Thyroid gland (tissue), 4 donors: Measurements from ENCODE around the gene SLC12A2. TPM values are rescaled to one million over a fixed set of nuclear protein-coding genes. Genes with fewer than 3 reads are reported as not detected.

Experiments
- DNase-seq, 2 donors: peaks; one replicate each; pipeline ENCODE4 v3.0.0-alpha.2; 2019
- H3K27ac ChIP-seq, 3 donors: fragments of 200-600 bp; sonication (generic); 1 replicate in 2 of 3; 2 replicates in 1 of 3; pipeline ENCODE4 v1.5.1; 2016 to 2019; ENCODE audit warnings: mild to moderate bottlenecking in 1 of 3, moderate library complexity in 1 of 3
- H3K27me3 ChIP-seq: fragments of 200-600 bp; sonication (generic); one replicate; pipeline ENCODE4 v1.5.1; 2019
- H3K36me3 ChIP-seq, 2 donors: fragments of 200-600 bp; sonication (generic); one replicate each; pipeline ENCODE4 v1.5.1; 2016 to 2019
- H3K4me1 ChIP-seq, 2 donors: fragments of 200-600 bp; sonication (generic); one replicate each; pipeline ENCODE4 v1.5.1; 2017 to 2019
- H3K4me3 ChIP-seq, 3 donors: fragments of 200-600 bp; sonication (generic); replicated peaks in 1 of 3; 1 replicate in 2 of 3; 2 replicates in 1 of 3; pipeline ENCODE4 v1.5.1; 2016; ENCODE audit warnings: mild to moderate bottlenecking in 1 of 3
- H3K9me3 ChIP-seq: fragments of 200-600 bp; sonication (generic); one replicate; pipeline ENCODE4 v1.5.1; 2017
- CTCF ChIP-seq, 6 experiments: fragments of 200-600 bp in 3 of 6; fragments of 450-650 bp in 3 of 6; sonication (generic) in 3 of 6; IDR thresholded peaks; one replicate each; pipeline ENCODE4 v1.5.1; 2016 to 2019; ENCODE audit warnings: antibody characterized with exemption in 6 of 6, mild to moderate bottlenecking in 2 of 6, inconsistent platforms in 1 of 6, moderate library complexity in 1 of 6
- POLR2A ChIP-seq, 2 donors: fragments of 450-650 bp; IDR thresholded peaks; one replicate each; pipeline ENCODE4 v1.6.1; 2017; ENCODE audit warnings: antibody characterized with exemption in 2 of 2, mild to moderate bottlenecking in 2 of 2, moderate library complexity in 1 of 2
- WGBS, 2 donors: methylation state at CpG; one replicate each; pipeline ENCODE4 v1.1.5; 2017; 5-methylcytosine and 5-hydroxymethylcytosine counted together
- intact Hi-C: fragments of 100-400 bp; cut with DNase I; formaldehyde crosslinking; loops from one replicate; pipeline ENCODE4 v1.15.1; 2023
- total RNA-seq, 4 donors: library from RNA; depleted of rRNA; stranded (reverse); fragments of >200 nt; gene quantifications; one replicate each; pipeline ENCODE4 v1.2.3, GENCODE V29; 2016

SLC12A2 gene
- total RNA-seq, 4 donors from 2014 or later: 27.2 to 53.3 (median 29.4) TPM

DNA sequence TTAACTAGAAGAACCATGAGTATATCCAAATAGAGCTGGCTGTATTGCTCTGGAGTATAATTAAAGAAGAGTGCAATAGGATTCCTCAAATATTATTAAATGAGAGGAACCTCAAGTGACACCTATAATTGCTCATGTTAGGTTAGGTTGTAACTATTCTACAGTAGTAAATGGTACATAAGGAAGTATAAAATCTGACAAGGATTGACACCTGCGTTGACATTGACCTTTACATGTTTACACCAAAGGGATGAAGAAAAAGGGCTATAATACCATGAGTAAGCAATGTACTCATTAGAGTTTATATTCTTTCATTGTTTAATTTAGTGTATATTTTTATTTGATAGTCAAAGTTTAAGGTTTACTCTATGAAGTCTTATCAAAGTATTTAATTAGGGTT is 48.9 kb downstream of the SLC12A2 start:
- Histone ChIP-seq H3K4me1 (no peaks in the 10 kb centered on the region), H3K36me3 (no peaks in the 10 kb centered on the region), H3K27ac (no peak overlapping the region), H3K27me3 (no peaks in the 10 kb centered on the region), H3K4me3 (no peak overlapping the region), H3K9me3 (no peaks in the 10 kb centered on the region)
- intact Hi-C loops: no loop called here
- TF ChIP-seq POLR2A (IDR thresholded peaks at IDR 0.05): no peak
- 95 to 100% methylated on average over 1 of the region's 1 CpG for WGBS, 2 donors
- DNase-seq: no peak

DNA sequence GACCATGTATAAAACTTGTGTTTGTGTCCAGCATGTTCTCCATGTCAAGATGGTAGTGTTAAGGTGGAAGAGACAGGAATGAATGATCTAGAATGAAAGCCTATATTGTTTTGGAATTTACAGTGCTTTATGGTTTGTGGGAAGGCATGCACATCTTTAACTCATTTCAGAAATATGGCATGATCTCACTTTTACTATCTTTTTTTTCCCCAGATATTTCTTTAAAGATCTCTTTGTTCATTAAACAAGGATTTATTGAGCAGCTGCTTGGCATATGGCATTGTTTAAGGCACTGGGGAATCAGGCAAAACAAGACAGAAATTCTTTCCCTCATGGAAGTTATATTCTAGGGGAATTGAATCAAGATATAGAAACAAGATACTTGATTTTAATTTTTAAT is 51.7 kb downstream of the SLC12A2 start:
- intact Hi-C loops: no loop called here
- Histone ChIP-seq H3K27ac (no peak overlapping the region), H3K9me3 (no peaks in the 10 kb centered on the region), H3K4me1 (no peaks in the 10 kb centered on the region), H3K36me3 (no peaks in the 10 kb centered on the region), H3K4me3 (no peak overlapping the region), H3K27me3 (no peaks in the 10 kb centered on the region)
- TF ChIP-seq CTCF (IDR thresholded peaks at IDR 0.05) (no peak), POLR2A (IDR thresholded peaks at IDR 0.05) (no peak)
- DNase-seq: no peak

DNA sequence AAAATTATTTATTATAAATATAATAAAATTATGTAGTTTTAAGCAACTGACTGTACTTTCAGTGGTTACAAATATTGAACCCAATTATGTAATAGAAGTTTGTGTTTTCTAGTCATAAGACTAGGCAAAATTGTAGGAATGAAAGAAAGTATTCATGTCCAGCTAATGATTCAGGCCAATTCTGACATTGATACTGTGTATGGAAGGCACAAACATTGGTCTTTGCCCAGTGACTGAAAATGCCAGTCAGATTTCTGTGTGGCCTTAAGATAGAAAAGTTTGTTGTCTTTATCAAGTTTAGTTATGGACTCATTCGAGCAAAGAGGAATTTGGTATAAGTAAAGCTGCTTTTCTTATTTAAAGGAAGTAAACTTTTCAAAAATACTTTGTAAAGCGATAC is 60.3 kb downstream of the SLC12A2 start:
- Histone ChIP-seq H3K9me3 (no peaks in the 10 kb centered on the region), H3K4me1 (no peaks in the 10 kb centered on the region), H3K27ac (no peak overlapping the region), H3K27me3 (no peaks in the 10 kb centered on the region), H3K36me3 (peaks cover 4% of the 10 kb centered on the region in 2 donors), H3K4me3 (no peak overlapping the region)
- no peak for TF ChIP-seq CTCF (IDR thresholded peaks at IDR 0.05)
- TF ChIP-seq POLR2A (IDR thresholded peaks at IDR 0.05): no peak
- no peak for DNase-seq
- intact Hi-C loops: no loop called here
- 87 to 93% methylated on average over 2 of the region's 2 CpGs for WGBS, 2 donors

GRCh38 chr5:128144491-128144890 is 60.9 kb downstream of the SLC12A2 start:
- 45 to 49% methylated on average over 1 of the region's 1 CpG for WGBS, 2 donors
- intact Hi-C loops: no loop called here

DNA sequence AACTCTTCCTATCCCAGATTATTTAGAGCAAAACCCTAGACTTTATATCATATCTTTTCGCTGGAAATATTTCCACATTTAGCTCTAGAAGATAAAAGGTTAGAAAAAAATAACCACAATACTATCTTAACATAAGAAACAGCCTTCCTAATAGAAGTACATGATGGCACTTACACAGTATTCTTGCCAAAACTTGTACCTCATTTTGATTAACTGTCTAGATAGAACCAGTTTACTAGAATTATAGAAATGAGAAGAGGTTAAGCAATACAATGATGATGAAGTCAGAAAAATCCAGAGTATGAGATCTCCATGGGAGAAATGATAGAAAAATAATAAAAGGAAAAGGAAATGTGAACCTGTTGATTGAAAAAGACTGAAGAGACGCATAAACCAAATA is 63.1 kb downstream of the SLC12A2 start:
- H3K4me3 ChIP-seq: no peak overlapping the region
- H3K4me1 ChIP-seq: no peaks in the 10 kb centered on the region
- H3K27me3 ChIP-seq: no peaks in the 10 kb centered on the region
- H3K9me3 ChIP-seq: no peaks in the 10 kb centered on the region
- 94 to 96% methylated on average over 2 of the region's 2 CpGs for WGBS, 2 donors
- H3K36me3 ChIP-seq: peaks cover 4 to 15% of the 10 kb centered on the region in 2 donors
- no peak for DNase-seq
- TF ChIP-seq POLR2A (IDR thresholded peaks at IDR 0.05): no peak
- TF ChIP-seq CTCF (IDR thresholded peaks at IDR 0.05): no peak
- H3K27ac ChIP-seq: no peak overlapping the region
- intact Hi-C loops: no loop called here

More at GRCh38 chr5:128144491-128144890, 60.9 kb downstream of the SLC12A2 start:
- TF ChIP-seq POLR2A (IDR thresholded peaks at IDR 0.05) (no peak), CTCF (IDR thresholded peaks at IDR 0.05) (no peak)
- peak in 1 of 2 donors; percentile 5 for DNase-seq
- H3K36me3 ChIP-seq: peaks cover 4% of the 10 kb centered on the region in 2 donors
- H3K9me3 ChIP-seq: no peaks in the 10 kb centered on the region
- no peaks in the 10 kb centered on the region for H3K4me1 ChIP-seq
- H3K27ac ChIP-seq: no peak overlapping the region
- H3K27me3 ChIP-seq: no peaks in the 10 kb centered on the region
- no peak overlapping the region for H3K4me3 ChIP-seq

- no peak overlapping the region for H3K27ac ChIP-seq
- H3K36me3 ChIP-seq: peaks cover 6 to 22% of the 10 kb centered on the region in 2 donors
- no peaks in the 10 kb centered on the region for H3K9me3 ChIP-seq
- TF ChIP-seq POLR2A (IDR thresholded peaks at IDR 0.05) (no peak), CTCF (IDR thresholded peaks at IDR 0.05) (no peak)
- no peak for DNase-seq
- no peaks in the 10 kb centered on the region for H3K27me3 ChIP-seq
- no peak overlapping the region for H3K4me3 ChIP-seq
- H3K4me1 ChIP-seq: no peaks in the 10 kb centered on the region
- 70 to 94% methylated on average over 3 of the region's 3 CpGs for whole genome bisulfite sequencing, 2 donors
- intact Hi-C loops: no loop called here
Observed at GRCh38 chr5:128154943-128155342, 71.4 kb downstream of the SLC12A2 start.
